AG09309 (cell line): ENCODE results near the gene ERLIN1.

Experiments
- DNase-seq: peaks from one replicate; pipeline ENCODE4 v3.0.0-alpha.2; 2010; ENCODE audit warnings: low read depth
- H3K4me3 ChIP-seq: 2 replicates; pipeline ENCODE4 v1.5.1; 2011; ENCODE audit warnings: mild to moderate bottlenecking, low read depth, low read length, moderate library complexity; ENCODE audit not compliant: control insufficient read depth
- CTCF ChIP-seq: IDR thresholded peaks from 2 replicates; pipeline ENCODE4 v1.5.1; 2011; ENCODE audit warnings: mild to moderate bottlenecking, low read depth, low read length, inconsistent platforms; ENCODE audit not compliant: insufficient read depth, control insufficient read depth; ENCODE audit errors: missing control alignments

ERLIN1 gene

GRCh38 chr10:100163704-100164621 is 21.9 kb downstream of the ERLIN1 start:
- no peak overlapping the region for H3K4me3 ChIP-seq
- DNase-seq: no peak
- TF ChIP-seq CTCF: no peak

GRCh38 chr10:100162696-100163095 is 23.1 kb downstream of the ERLIN1 start:
- no peak overlapping the region for H3K4me3 ChIP-seq
- no peak for TF ChIP-seq CTCF
- no peak for DNase-seq

- DNase-seq: no peak
- H3K4me3 ChIP-seq: no peak overlapping the region
- TF ChIP-seq CTCF: no peak
These were observed 27.6 kb downstream of the ERLIN1 start for GRCh38 chr10:100158044-100158805.

- no peak for DNase-seq
- no peak for TF ChIP-seq CTCF
- H3K4me3 ChIP-seq: no peak overlapping the region
These were observed 28.7 kb downstream of the ERLIN1 start for GRCh38 chr10:100157156-100157555.

GRCh38 chr10:100155936-100156335 is 29.9 kb downstream of the ERLIN1 start:
- no peak for DNase-seq
- H3K4me3 ChIP-seq: no peak overlapping the region
- TF ChIP-seq CTCF: no peak

- TF ChIP-seq CTCF: no peak
- no peak overlapping the region for H3K4me3 ChIP-seq
- DNase-seq: no peak
These were observed 31.2 kb downstream of the ERLIN1 start for GRCh38 chr10:100154666-100155065.
